Memory B cell (primary cell): ENCODE data around the gene HS3ST2.
A peak's percentile ranks its signal among the peaks of the same experiment; 100 is the strongest.
"Not testable (repeated sequence)": the region's sequence is repeated elsewhere in the genome, so short reads cannot be mapped to it uniquely, and the experiment has no call there.

Source experiments
- ATAC-seq: fragments of 150-1000 bp; cut with Tn5 transposase; 2 replicates; pipeline ENCODE4 v1.10.0; 2021; ENCODE audit warnings: low read depth, mild to moderate bottlenecking, moderate library complexity
- DNase-seq, 2 donors: peaks; one replicate each; pipeline ENCODE4 v3.0.0; 2022; ENCODE audit warnings: low spot score in 2 of 2
- H3K27ac Mint-ChIP-seq: one replicate; pipeline ENCODE4 v1.8.0; 2022; ENCODE audit warnings: mild to moderate bottlenecking, moderate library complexity, mixed read lengths
- H3K27me3 Mint-ChIP-seq: one replicate; pipeline ENCODE4 v1.8.0; 2022; ENCODE audit warnings: mixed read lengths
- H3K36me3 Mint-ChIP-seq: one replicate; pipeline ENCODE4 v1.8.0; 2022; ENCODE audit warnings: mild to moderate bottlenecking, mixed read lengths
- H3K4me1 Mint-ChIP-seq: one replicate; pipeline ENCODE4 v1.8.0; 2022; ENCODE audit warnings: mixed read lengths
- H3K4me3 Mint-ChIP-seq: one replicate; pipeline ENCODE4 v1.8.0; 2022; ENCODE audit warnings: mild to moderate bottlenecking, moderate library complexity, mixed read lengths
- H3K9me3 Mint-ChIP-seq: one replicate; pipeline ENCODE4 v1.8.0; 2022; ENCODE audit warnings: mixed read lengths

Gene HS3ST2

GRCh38 chr16:22789281-22789945, 24.5 kb upstream of the HS3ST2 start:
- peaks cover 8% of the 10 kb centered on the region for H3K9me3 Mint-ChIP-seq
- H3K36me3 Mint-ChIP-seq: peaks cover 2% of the 10 kb centered on the region
- H3K27me3 Mint-ChIP-seq: peaks cover 12% of the 10 kb centered on the region
- no peaks in the 10 kb centered on the region for H3K4me1 Mint-ChIP-seq
- H3K27ac Mint-ChIP-seq: no peak overlapping the region
- DNase-seq: no peak
- no peak for ATAC-seq
- no peak overlapping the region for H3K4me3 Mint-ChIP-seq

- no peak for ATAC-seq
Measured at GRCh38 chr16:22797551-22797950, 16.4 kb upstream of the HS3ST2 start.

GRCh38 chr16:22799113-22799512, 14.8 kb upstream of the HS3ST2 start:
- DNase-seq (no peak), ATAC-seq (no peak)
- peaks cover 17% of the 10 kb centered on the region for H3K27me3 Mint-ChIP-seq
- H3K4me3 Mint-ChIP-seq: no peak overlapping the region
- H3K36me3 Mint-ChIP-seq: no peaks in the 10 kb centered on the region
- peaks cover 2% of the 10 kb centered on the region for H3K9me3 Mint-ChIP-seq
- no peak overlapping the region for H3K27ac Mint-ChIP-seq
- H3K4me1 Mint-ChIP-seq: peaks cover 5% of the 10 kb centered on the region

More at GRCh38 chr16:22797551-22797950, 16.4 kb upstream of the HS3ST2 start:
- DNase-seq: no peak
- Mint-ChIP-seq H3K27me3 (peaks cover 17% of the 10 kb centered on the region), H3K27ac (no peak overlapping the region), H3K4me3 (no peak overlapping the region), H3K4me1 (peaks cover 5% of the 10 kb centered on the region), H3K36me3 (peaks cover 2% of the 10 kb centered on the region), H3K9me3 (peaks cover 6% of the 10 kb centered on the region)

GRCh38 chr16:22804893-22805292, 9.1 kb upstream of the HS3ST2 start:
- H3K4me1 Mint-ChIP-seq: no peaks in the 10 kb centered on the region
- no peaks in the 10 kb centered on the region for H3K9me3 Mint-ChIP-seq
- H3K27ac Mint-ChIP-seq: no peak overlapping the region
- no peak for ATAC-seq
- DNase-seq: no peak
- no peaks in the 10 kb centered on the region for H3K36me3 Mint-ChIP-seq
- H3K27me3 Mint-ChIP-seq: peaks cover 4% of the 10 kb centered on the region
- no peak overlapping the region for H3K4me3 Mint-ChIP-seq

GRCh38 chr16:22805326-22805725, 8.6 kb upstream of the HS3ST2 start:
- H3K27ac Mint-ChIP-seq: no peak overlapping the region
- H3K9me3 Mint-ChIP-seq: no peaks in the 10 kb centered on the region
- no peak for DNase-seq
- H3K4me3 Mint-ChIP-seq: no peak overlapping the region
- no peak for ATAC-seq
- H3K4me1 Mint-ChIP-seq: no peaks in the 10 kb centered on the region
- H3K27me3 Mint-ChIP-seq: peaks cover 4% of the 10 kb centered on the region
- H3K36me3 Mint-ChIP-seq: no peaks in the 10 kb centered on the region

- H3K4me1 Mint-ChIP-seq: no peaks in the 10 kb centered on the region
- H3K9me3 Mint-ChIP-seq: no peaks in the 10 kb centered on the region
- no peak overlapping the region for H3K27ac Mint-ChIP-seq
- no peak overlapping the region for H3K4me3 Mint-ChIP-seq
- peaks cover 4% of the 10 kb centered on the region for H3K27me3 Mint-ChIP-seq
- H3K36me3 Mint-ChIP-seq: no peaks in the 10 kb centered on the region
- DNase-seq (no peak), ATAC-seq (no peak)
Measured at GRCh38 chr16:22806811-22807210, 7.2 kb upstream of the HS3ST2 start.

- Mint-ChIP-seq H3K9me3 (no peaks in the 10 kb centered on the region), H3K27me3 (peaks cover 5% of the 10 kb centered on the region), H3K27ac (no peak overlapping the region), H3K36me3 (no peaks in the 10 kb centered on the region), H3K4me3 (no peak overlapping the region), H3K4me1 (peaks cover 6% of the 10 kb centered on the region)
- no peak for ATAC-seq
- DNase-seq: no peak
Measured at GRCh38 chr16:22810226-22810625, 3.7 kb upstream of the HS3ST2 start.

- Mint-ChIP-seq H3K4me1 (peaks cover 6% of the 10 kb centered on the region), H3K27ac (no peak overlapping the region), H3K9me3 (no peaks in the 10 kb centered on the region), H3K36me3 (no peaks in the 10 kb centered on the region), H3K27me3 (peaks cover 6% of the 10 kb centered on the region), H3K4me3 (peak overlapping the region; percentile 42)
- ATAC-seq: no peak
- DNase-seq: no peak
Measured at GRCh38 chr16:22813223-22813947, 577 bp upstream of the HS3ST2 start.

GRCh38 chr16:22814711-22815105, 746 bp downstream of the HS3ST2 start:
- DNase-seq (no peak), ATAC-seq (no peak)
- Mint-ChIP-seq H3K27ac (no peak overlapping the region), H3K4me3 (no peak overlapping the region), H3K9me3 (peaks cover 5% of the 10 kb centered on the region), H3K27me3 (peaks cover 6% of the 10 kb centered on the region), H3K4me1 (peaks cover 6% of the 10 kb centered on the region), H3K36me3 (no peaks in the 10 kb centered on the region)

GRCh38 chr16:22815863-22816262, 1.9 kb downstream of the HS3ST2 start:
- ATAC-seq (no peak), DNase-seq (no peak)
- Mint-ChIP-seq H3K9me3 (peaks cover 5% of the 10 kb centered on the region), H3K4me3 (no peak overlapping the region), H3K27me3 (peaks cover 6% of the 10 kb centered on the region), H3K36me3 (no peaks in the 10 kb centered on the region), H3K27ac (no peak overlapping the region), H3K4me1 (peaks cover 6% of the 10 kb centered on the region)

GRCh38 chr16:22816475-22816874, 2.5 kb downstream of the HS3ST2 start:
- H3K27ac Mint-ChIP-seq: no peak overlapping the region
- no peak for ATAC-seq
- peaks cover 5% of the 10 kb centered on the region for H3K9me3 Mint-ChIP-seq
- no peak overlapping the region for H3K4me3 Mint-ChIP-seq
- no peaks in the 10 kb centered on the region for H3K36me3 Mint-ChIP-seq
- peaks cover 6% of the 10 kb centered on the region for H3K4me1 Mint-ChIP-seq
- H3K27me3 Mint-ChIP-seq: peaks cover 6% of the 10 kb centered on the region
- no peak for DNase-seq

- H3K9me3 Mint-ChIP-seq, DNase-seq, H3K4me1 Mint-ChIP-seq, ATAC-seq, H3K4me3 Mint-ChIP-seq, H3K27me3 Mint-ChIP-seq, H3K36me3 Mint-ChIP-seq: not testable (repeated sequence)
- H3K27ac Mint-ChIP-seq: peak overlapping the region; percentile 72
Measured at GRCh38 chr16:22818736-22819135, 4.8 kb downstream of the HS3ST2 start.

- no peaks in the 10 kb centered on the region for H3K36me3 Mint-ChIP-seq
- H3K4me3 Mint-ChIP-seq: no peak overlapping the region
- H3K27ac Mint-ChIP-seq: no peak overlapping the region
- H3K27me3 Mint-ChIP-seq: peaks cover 4% of the 10 kb centered on the region
- no peaks in the 10 kb centered on the region for H3K9me3 Mint-ChIP-seq
- ATAC-seq (no peak), DNase-seq (no peak)
- H3K4me1 Mint-ChIP-seq: no peaks in the 10 kb centered on the region
Measured at GRCh38 chr16:22838681-22839080, 24.7 kb downstream of the HS3ST2 start.

GRCh38 chr16:22842031-22842430, 28.1 kb downstream of the HS3ST2 start:
- ATAC-seq, H3K27me3 Mint-ChIP-seq, H3K27ac Mint-ChIP-seq, H3K9me3 Mint-ChIP-seq, DNase-seq, H3K4me1 Mint-ChIP-seq, H3K4me3 Mint-ChIP-seq, H3K36me3 Mint-ChIP-seq: not testable (repeated sequence)

- H3K27me3 Mint-ChIP-seq: peaks cover 13% of the 10 kb centered on the region
Measured at GRCh38 chr16:22843122-22843521, 29.2 kb downstream of the HS3ST2 start.

More at GRCh38 chr16:22843122-22843521, 29.2 kb downstream of the HS3ST2 start:
- Mint-ChIP-seq H3K4me3 (no peak overlapping the region), H3K36me3 (no peaks in the 10 kb centered on the region), H3K4me1 (no peaks in the 10 kb centered on the region), H3K9me3 (no peaks in the 10 kb centered on the region), H3K27ac (no peak overlapping the region)
- ATAC-seq (no peak), DNase-seq (no peak)
